ENCODE data around the gene NTM.

Gene NTM

DNA sequence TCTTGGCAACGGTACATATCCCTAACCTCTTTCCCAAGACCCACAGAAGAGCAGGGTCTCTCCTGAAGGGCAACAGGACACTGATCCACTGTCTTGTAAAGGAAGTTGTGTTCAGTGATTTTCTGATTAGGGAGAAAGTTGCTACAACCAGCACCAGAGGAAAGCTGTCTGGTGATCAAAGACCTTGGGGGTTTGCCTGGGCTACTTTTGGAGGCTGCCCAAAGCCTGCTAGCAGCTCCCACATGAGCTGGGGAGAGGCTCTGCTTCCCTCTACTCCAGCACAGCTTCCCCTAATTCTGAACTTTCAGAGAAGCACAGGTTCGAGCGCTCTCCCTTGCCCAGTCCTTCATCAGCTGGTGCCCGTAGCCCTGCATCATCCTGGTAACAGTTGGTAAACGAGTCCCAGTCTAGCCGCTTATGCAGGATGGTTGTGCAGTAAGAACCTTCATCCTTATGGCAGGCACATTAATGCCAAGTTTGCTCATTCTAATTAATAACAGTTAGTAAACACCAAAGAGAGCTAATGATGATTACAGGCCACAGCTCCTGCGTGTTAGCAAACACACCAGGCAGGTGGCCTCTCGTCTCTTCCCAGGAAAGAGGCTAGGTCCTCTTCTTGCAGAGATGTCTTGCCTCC is 173.1 kb downstream of the NTM start:
- in situ Hi-C loops (cut with MboI; ENCODE audit: low sequenced_read_pairs): no loop called here

DNA sequence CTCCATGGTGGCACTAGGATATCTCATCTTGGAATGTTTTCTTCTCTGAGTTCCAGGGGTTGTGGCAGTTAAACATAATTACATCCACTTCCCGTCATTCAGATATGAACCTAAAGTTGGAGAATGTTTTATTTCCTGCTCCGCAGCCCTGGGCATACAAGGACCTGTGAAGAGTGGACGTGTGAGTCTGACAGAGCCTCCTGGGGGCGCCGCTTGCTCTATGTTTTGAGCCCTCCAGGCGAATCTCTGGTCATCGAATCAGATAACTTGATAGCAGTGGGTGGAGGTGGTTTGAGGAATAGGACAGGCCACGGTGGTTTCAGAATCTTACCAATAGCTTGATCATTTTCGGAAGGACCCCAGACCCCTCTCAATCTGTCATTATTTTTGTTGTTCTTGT is 174.2 kb downstream of the NTM start:
- in situ Hi-C loops (cut with MboI; ENCODE audit: low sequenced_read_pairs): no loop called here

DNA sequence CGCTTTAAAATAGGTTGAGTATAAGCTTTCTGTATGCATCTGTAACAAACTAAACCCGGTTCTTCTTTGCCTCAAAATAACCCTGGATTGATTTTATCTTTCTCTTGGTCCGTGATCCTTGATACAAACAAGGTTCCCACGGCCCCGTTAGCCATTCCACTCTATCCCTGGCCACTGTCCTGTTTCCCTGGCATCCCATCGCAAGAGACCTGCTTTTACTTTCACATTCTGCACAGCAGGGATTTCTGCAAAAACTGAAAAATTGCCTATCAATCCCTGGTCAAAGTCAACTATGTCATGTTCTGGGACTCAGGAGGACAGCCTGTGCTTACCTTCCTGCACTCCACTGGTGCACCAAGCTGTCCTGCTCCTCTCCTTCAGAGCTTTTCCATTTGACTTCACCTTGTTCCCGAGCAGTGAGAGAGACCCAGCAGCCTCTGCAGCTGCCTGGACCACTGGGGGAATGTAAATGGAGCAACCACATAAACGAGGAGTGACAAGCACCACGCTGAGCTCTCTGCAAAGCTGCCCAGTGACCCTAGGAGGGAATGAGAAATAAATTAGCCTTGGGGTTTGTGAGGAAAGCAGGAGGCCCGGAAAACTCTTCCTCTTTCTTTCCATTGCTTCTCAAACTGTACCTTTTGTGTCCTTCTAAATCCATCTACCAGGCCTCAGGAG is 175.9 kb downstream of the NTM start:
- in situ Hi-C loops (cut with MboI; ENCODE audit: low sequenced_read_pairs): no loop called here

DNA sequence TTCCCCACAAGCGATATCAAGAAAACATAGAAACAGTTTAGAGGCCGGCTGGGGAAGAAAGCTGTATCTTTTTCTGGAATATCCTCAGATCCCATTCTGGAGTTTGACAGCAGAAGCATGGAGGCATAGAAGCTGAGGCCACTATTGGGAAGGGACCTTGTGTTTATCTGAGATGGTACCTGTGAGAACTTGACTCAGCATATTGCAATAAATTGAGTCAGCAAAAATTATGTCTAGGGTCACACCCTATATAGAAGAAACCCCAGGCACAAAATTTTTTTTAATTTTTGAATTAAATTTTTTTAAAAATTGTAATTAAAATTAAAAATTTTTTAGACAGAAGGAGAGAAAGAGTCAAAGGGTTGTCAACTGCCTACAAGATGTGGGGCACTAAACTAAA is 178.7 kb downstream of the NTM start:
- in situ Hi-C loops (cut with MboI; ENCODE audit: low sequenced_read_pairs): no loop called here

DNA sequence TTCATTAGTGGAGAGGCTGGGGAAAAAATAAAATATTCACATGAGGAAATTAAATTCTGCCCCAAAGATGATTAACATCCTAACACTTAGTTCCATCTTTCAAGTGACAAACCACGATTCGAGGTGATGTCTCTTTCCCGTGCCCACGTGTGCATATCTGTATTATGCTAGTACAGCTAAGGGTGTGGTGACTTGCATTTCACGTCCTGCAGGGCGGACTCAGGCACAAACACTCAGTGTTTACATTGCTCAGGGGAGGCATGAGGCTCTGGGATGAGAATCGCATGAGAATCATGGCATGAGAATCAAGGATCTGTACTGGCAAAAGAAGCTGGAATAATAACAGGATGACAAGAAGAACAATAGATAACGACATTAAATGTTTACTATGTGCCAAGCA is 179.4 kb downstream of the NTM start:
- in situ Hi-C loops (cut with MboI; ENCODE audit: low sequenced_read_pairs): no loop called here

DNA sequence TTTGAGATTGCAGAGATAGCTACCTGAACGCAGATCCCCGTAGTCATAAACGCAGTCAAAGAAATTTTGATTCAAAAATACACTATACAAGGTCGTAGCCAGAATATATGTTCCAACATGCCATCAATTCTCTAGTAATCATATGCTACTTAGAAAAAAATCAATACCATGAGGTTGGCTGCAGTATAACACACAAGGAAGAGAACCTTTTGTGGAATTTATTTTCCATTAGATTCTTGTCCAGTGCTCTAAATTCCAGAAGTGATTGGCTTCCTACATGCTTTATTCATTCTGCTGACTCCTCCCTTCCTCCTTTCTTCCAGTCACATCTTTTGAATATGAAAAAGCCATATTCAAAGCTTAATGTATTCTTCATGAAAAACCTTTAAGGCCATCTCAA is 189.9 kb downstream of the NTM start:
- in situ Hi-C loops (cut with MboI; ENCODE audit: low sequenced_read_pairs): no loop called here

DNA sequence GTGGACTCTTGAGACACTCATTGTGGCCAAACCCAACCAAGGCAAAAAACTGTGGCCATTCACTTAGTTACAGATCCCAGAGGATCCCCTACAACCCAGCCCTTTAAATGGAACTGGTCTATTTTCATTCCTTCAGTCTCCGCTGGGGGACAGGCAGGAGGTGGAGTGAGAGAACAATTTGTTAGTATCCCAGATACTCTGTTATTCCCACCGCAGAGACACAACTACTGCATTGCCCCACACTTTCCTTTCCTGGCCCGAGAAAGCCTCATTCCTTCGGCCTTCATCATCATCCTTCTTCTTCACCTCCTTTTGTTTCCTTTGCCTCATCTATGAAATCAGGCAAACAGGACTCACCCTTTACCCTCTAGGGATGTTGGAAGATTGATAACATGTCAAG is 191.1 kb downstream of the NTM start:
- in situ Hi-C loops (cut with MboI; ENCODE audit: low sequenced_read_pairs): no loop called here

DNA sequence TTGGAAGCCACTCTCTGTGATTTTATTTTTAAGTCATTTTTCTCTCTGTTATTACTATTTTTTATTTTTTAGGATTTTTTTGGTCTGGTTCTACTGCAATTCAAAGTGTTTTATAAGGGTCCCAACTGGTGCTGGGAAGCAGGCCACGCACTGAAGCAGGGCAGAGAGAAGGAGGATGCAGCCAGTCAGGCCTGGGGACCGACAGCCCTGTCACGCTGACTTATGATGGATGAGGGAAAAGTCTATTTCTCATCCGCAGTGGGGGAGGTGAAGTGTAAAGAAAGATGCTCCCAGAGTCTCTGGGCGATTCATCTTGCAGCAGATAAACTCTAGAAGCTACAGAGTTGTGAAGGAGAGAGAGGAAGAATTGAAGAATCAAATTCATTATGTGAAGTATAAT is 191.6 kb downstream of the NTM start:
- in situ Hi-C loops (cut with MboI; ENCODE audit: low sequenced_read_pairs): no loop called here

DNA sequence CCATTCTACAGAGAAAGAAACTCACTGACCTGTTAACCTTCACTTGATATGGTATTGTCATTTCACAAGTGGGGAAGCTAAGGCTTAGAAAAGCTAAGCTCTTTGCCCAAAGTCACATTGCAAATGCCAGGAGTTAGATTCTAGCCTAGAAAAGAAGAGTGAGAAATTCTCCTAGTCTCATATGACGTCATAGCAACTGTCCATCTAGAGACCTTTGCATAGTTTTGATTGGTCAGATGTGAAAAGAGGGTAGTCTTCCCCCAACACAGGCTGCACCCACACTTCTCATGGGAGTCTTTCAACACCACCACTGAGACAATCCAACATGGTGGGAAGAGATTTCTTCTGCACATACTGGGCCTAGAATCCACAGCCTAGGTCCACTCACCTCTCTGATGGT is 197.9 kb downstream of the NTM start:
- in situ Hi-C loops (cut with MboI; ENCODE audit: low sequenced_read_pairs): no loop called here

DNA sequence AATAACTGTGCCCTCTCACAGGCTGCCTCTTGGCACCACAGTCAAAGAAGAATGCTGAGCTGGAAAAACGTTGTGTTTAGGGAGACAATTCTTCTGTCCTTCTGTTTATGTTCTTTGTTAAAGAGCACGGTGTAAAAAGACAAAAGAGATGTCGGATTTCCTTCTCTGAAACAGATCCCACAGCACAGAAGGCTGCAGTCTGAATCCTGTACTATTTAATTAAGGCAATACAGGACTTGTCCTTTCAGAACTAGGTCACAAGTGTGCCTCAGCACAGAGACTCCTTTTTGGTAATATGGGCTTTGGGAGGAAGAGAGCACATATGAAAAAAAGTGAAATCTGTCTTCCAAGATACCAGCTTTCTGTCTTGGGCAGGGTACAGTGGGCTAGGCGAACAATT is 201.2 kb downstream of the NTM start:
- in situ Hi-C loops (cut with MboI; ENCODE audit: low sequenced_read_pairs): no loop called here

DNA sequence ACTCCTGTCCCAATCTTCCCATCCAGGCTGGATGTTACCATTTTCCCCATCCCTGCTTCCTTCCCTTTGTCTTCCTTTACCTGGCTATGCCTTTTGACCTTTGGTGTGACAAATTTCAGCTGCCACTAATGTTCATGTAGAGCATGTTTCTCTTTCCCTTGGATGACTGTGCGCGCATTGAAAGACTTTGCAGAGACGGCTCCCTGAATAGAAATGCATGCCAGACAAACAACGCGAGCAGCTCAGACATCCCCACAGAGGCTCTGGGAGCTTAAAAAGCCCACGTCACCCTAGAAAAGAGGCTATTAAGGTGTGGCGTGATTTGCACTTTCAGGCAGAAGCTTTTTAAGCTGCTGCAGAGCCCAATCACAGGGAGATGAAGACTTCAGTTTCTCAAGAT is 202.0 kb downstream of the NTM start:
- in situ Hi-C loops (cut with MboI; ENCODE audit: low sequenced_read_pairs): no loop called here

DNA sequence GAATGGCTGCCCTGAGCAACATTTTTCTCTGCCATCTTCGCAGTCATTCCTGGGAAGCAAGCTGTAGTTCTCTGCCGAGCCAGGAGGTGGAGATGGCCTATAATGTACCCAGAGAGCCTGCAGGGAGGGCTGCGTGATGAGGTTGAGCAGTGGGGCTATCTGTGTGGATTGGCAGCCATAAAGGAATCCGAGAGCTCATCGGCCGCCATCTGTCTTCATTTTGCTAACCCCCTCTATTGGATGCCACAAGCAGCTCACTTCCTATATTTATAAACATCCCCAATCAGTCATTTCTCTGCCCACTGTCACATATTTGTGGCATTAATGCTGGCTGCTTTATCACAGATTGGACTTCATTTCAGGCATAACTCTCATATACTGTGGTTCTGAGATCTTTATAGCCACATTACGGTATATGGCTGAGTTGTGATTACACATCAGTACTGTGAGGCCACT is 209.5 kb downstream of the NTM start:
- in situ Hi-C loops (cut with MboI; ENCODE audit: low sequenced_read_pairs): no loop called here

DNA sequence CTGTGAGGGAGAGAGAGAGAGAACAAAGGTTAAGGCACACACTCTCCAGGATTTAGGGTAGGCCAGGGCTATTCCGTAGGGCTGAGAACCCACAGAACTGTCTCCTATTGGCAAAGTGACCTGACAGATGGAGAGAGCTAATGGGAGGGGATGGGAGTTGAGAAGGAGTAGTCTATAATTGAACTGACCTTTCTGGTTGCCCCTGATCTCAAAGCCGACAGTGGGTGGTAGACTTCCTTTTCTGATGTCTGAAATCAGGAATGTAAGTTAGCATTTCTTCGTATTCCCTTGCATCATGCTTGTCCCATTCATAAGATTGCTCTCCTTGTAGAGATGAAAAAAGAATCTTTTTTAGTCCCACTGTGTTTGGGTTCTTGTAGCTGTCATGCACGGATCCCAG is 210.1 kb downstream of the NTM start:
- in situ Hi-C loops (cut with MboI; ENCODE audit: low sequenced_read_pairs): no loop called here

DNA sequence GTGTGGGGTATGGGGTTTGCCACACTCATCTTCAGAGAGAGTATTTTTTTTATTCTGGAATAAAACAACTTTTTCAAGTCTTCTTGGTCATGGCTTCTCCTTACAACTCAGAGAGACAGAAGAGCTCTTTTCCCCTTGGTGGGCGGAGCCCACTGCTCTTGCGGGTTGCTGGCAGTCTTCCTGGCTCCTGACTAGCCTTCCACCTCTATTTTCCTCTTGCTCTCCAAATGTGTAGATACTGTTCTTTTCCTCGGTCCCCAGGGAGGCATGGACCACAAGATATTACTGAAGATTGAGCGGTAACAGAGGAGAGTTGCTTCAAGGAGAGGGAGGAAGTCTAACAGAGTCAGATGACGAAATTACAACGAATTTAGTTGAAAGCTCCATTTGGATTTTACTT is 210.6 kb downstream of the NTM start:
- in situ Hi-C loops (cut with MboI; ENCODE audit: low sequenced_read_pairs): no loop called here

DNA sequence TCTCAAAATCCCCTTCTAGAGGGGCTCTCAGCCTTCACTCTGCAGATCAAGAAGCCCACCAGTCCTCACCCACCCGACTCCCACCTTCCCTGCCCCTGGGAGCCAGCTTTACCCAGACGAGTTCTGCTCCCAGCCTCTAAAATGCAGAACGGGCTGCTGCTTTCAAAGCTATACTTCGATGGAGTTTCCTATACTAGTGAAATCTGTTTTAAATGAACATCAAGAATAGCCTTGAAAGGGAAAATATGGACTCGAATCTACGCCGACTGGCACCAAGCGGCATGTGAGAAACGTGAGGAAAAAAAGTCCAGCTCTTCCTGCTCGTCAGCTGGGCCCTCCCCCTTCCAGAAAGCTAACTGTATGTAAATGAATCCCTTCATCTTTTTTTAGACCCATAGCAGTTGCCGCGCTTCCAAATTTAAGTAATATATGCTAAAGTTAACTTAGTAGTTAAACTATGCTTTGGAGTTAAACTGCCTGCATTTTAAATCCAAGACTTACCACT is 211.7 kb downstream of the NTM start:
- in situ Hi-C loops (cut with MboI; ENCODE audit: low sequenced_read_pairs): no loop called here

DNA sequence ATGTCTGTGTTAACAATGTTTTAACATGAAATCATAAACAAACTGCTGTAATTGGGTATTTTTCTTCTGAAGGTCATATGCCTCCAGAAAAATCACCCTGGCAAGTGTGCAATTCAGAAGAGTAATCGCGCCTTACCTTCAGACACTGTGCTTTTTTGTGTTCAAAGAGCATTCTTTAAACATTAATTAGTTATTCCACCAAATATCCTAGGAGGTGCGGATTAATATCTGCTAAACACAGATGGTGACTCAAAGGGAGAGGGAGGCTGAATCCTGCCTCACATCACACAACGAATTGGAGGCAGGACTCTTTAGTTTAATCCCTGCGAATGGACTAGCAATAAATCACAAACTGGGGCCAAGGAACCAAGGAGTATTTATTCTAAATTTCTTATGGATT is 213.0 kb downstream of the NTM start:
- in situ Hi-C loops (cut with MboI; ENCODE audit: low sequenced_read_pairs): no loop called here

DNA sequence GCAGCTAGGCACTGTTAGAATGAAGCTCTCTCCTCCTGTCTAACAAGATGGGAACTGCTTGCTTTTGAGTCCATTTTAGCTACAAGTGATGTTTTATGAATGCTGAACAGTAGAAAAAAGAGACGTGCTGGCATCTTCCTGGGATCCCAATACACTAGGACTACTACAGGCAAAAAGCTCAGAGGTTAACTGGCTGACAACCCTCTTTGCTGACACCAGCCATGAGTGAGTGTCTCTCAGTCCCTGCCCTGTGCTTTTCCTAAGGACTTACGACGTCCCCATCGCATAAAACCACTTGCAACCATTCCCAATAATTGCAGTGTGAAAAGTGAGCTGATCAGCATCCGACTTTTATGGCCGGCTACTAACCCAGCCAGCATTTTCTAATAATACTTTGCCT is 213.5 kb downstream of the NTM start:
- in situ Hi-C loops (cut with MboI; ENCODE audit: low sequenced_read_pairs): no loop called here

DNA sequence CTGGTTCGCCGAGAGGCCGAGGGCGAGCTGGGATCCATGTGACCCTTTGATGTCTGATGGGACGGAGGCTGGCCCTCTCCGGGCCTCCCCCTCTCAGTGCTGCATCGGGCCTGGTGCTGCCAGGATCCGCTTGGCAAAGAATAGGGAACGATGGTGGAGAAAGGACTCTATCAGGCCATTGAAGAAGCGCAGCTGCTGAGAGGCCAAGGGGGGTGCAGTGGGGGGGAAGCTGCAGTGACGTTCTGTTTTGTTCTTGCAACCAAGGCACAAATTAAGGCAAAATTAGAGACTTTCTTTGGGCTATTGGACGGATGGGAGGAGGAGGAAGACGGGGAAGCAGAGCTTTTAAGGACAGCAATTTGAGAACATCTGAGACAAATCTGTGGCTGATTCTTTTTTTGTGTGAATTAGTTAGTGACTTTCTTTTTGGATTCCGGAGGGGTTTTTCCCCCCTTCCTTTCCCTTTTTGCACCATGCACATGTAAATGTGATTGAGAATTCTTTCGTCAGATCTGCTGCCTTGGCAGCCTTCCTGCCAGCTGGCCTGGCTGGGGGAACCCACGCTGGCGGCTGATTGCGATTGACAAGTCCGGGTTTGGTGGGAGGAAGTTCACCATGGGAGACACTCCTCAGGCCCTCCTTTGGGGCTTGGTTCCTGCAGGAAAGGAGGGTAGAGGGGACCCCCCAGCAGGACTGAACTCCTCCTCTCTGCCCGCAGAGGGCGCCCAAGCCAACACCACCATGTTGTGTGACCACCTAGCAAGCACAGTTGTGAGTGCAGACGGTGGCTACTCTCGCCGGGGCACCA is 214.6 kb downstream of the NTM start:
- in situ Hi-C loops (cut with MboI; ENCODE audit: low sequenced_read_pairs): no loop called here

DNA sequence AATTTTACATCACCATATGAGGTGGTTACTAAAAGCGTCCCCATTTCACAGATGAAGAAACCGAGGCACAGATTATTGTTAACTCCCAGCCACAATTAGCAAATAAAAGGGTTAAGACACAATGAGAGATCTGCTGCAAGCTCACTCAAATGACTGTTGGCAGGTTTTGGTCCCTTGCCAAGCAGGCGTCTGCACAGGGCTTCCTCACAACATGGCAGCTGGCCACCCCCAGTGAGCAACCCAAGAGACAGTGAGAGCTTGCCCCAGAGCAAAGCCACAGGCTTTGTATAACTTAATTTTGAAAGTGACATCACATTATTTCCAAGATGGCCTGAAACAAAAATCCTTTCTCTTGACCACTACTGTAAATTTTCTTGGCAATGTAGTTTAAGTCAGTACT is 217.6 kb downstream of the NTM start:
- in situ Hi-C loops (cut with MboI; ENCODE audit: low sequenced_read_pairs): no loop called here

DNA sequence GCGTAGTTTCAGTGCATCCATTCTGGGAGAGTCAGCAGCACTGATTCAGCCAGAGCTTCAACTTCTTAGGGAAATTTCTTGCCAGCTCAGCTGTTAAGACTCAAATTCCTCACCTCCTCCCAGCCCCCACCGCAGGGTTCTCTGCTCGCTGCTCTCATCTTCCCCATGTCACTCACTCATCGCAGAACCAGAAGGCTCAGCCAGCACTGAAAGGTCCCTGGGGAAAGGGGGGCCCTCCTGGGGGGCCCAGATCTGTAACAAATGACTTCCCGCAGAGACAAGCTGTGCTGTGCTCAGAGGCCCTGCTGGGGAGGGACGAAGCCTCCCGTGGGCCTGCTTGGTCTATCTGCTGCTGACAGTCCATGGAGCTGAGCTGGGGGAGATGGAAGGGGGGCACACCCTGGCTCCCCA is 220.6 kb downstream of the NTM start:
- in situ Hi-C loops (cut with MboI; ENCODE audit: low sequenced_read_pairs): no loop called here

DNA sequence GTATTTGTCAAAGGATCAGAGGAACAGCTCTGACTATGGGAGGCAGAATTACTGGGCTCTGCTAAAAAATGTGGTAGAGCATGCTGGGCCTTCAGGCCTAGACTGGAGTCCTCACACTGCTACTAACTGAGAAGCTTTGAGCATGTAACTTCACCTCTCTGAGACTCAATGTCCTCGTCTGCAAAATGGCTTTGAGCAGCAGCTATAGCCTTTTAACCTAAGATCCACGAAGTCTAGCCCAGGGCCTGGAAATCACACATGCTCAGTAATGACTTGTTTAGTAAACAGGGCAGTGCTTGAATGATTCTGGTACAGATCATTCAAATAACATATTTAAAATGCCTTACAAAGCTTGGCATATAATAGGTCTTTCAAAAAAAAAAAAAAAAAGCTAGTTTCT is 221.7 kb downstream of the NTM start:
- in situ Hi-C loops (cut with MboI; ENCODE audit: low sequenced_read_pairs): no loop called here

DNA sequence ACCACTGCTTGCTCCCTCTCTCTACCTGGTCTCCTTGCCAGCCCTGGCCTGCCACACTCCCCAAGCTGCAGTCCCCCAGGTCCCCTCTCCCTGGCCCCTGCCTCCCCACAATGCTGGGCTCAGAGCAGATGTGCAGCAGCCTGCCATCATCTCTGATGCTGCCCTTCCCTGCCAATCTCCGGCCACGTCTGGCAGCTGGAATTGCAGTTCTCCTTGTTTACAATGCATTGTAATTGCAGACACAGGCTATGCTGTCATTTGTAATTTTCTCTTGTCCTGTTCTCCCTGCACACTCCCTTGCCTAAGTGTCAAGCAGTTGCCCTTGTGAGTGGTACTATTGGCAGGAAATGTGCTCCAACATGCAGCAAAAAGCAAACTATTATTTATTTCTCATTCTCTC is 222.3 kb downstream of the NTM start:
- in situ Hi-C loops (cut with MboI; ENCODE audit: low sequenced_read_pairs): no loop called here
